ENCODE measurements around the gene PYGB.
"Not testable (repeated sequence)": the region's sequence is repeated elsewhere in the genome, so short reads cannot be mapped to it uniquely, and the experiment has no call there.

PYGB gene

GRCh38 chr20:25249198-25249931 is 1.5 kb downstream of the PYGB start:
- DNase-seq (ENCODE audit: low spot score), result peak; percentile 16

GRCh38 chr20:25250508-25250907 is 2.6 kb downstream of the PYGB start:
- DNase-seq (ENCODE audit: low spot score), result no peak

DNA sequence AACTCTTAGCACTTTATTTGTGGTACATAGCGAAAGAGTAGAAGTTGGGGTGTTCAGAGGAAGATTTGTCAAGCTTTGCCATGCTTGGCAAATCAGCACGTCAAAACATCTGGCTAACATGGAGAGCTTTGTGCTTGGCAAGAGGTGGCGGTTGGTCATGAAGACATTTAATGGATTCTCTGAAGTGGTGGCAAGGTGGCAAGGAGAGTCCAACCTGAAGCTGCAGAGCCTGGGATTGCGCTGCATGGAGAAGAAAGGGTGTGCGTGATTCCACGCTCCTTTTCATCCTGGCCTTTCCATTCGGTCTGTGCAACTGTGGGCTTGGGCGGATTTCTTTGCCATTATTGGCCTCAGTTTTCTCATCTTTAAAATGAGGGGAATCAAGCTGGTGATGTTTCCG is 3.1 kb downstream of the PYGB start:
- no peak for DNase-seq (ENCODE audit: low spot score)

GRCh38 chr20:25251558-25251957 is 3.7 kb downstream of the PYGB start:
- no peak for DNase-seq (ENCODE audit: low spot score)

- no peak for DNase-seq (ENCODE audit: low spot score)
These were observed 4.4 kb downstream of the PYGB start for GRCh38 chr20:25252230-25252651.

DNA sequence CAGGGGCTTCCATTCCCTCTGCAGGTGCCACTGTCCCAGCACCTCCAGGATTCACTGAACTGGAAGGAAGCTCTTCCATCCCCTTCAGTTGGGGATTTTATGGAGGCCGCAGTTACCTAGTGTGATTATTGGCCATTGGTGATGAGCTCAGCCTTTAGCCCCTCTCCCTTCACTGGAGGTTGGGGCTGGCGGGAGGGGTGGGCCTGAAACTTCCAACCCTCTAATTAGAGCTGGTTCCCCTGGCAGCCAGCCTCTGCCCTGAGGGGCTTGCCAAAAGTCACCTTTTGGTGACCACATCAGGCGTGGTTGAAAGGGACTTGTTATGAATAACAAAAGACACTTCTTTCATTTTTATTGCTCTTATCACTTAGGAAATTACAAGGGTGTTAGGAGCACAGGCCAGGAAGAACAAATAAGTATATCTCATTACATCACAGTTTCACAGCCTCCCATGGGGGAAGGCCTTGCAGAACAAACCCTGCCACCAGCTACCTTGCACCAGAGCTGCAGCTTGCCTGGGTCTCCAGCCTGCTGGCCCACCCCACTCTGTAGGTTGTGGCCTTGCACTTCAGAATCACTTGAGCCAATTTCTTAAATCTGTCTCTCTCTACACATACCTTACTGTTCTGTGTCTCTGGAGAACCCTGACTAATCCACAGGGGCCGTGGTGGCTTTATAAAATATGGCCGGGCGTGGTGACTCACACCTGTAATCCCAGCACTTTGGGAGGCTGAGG is 5.0 kb downstream of the PYGB start:
- DNase-seq (ENCODE audit: low spot score), result no peak

- no peak for DNase-seq (ENCODE audit: low spot score)
These were observed 5.9 kb downstream of the PYGB start for GRCh38 chr20:25253606-25254275.

DNA sequence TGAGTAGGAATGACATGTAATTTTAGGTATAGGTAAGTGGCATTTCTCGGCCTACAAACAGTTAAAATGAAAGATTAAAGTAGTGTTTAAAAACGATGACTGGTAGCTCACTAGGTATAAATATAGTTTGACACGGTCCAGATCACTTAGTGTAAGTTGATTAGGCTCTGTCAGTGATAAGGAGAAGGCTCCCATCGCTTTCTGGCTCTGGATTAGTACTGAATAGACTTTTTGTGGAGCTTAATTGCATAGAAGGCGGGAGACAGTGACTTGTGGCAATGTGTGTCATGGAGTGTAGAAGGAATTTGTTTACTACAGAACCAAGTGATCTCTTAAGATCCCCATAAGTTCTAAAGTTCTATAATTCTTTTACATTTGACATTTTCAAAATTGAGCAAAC is 6.7 kb downstream of the PYGB start:
- no peak for DNase-seq (ENCODE audit: low spot score)

- no peak for DNase-seq (ENCODE audit: low spot score)
These were observed 7.2 kb downstream of the PYGB start for GRCh38 chr20:25254986-25255680.

DNA sequence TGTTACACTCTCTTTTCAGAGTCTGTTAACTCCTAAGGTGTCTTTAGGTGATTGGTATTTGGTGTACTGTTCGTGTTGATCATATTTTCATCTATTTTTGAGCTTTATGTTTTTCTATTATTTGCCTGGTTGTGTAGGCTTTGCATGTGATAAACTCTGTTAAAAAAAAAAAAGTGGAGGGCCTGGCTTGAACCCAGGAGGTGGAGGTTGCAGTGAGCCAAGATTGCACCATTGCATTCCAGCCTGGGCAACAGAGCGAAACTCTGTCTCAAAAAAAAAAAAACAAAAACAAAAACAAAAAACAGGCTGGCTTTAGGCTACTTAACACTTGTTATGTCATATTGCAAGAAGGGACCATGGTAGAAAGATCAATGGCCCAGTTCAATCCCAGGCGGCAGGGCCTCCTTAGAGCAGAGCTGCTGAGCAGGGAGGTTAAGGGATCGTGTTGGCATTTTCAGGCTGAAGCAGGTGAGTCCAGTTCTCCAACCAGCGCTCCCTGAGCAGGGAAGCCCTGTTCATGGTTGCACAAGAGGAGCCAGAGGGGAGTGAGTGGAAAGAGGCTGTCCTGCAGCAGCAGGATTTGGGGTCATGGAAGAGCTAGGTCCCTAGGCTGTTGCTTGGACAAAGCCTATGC is 8.5 kb downstream of the PYGB start:
- no peak for DNase-seq (ENCODE audit: low spot score)

DNA sequence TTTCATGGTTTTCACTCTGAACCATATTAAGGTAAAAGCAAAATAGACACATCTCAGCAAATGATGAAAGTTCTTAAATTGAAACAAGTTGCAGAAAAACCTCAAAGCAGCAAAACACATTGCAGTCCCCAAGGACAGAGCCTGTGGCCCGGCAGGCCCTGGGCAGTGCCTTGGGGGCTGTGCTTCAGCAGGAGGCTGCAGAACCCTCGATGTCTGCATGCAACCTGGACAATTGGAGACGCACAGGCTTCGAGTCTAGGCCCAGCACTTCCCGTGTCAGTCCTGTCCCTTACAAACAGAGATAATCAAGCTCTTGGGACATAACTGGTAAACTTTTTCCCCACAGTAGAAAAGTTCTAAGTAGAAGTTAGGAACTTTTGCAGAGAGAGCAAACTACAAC is 9.2 kb downstream of the PYGB start:
- no peak for DNase-seq (ENCODE audit: low spot score)

DNA sequence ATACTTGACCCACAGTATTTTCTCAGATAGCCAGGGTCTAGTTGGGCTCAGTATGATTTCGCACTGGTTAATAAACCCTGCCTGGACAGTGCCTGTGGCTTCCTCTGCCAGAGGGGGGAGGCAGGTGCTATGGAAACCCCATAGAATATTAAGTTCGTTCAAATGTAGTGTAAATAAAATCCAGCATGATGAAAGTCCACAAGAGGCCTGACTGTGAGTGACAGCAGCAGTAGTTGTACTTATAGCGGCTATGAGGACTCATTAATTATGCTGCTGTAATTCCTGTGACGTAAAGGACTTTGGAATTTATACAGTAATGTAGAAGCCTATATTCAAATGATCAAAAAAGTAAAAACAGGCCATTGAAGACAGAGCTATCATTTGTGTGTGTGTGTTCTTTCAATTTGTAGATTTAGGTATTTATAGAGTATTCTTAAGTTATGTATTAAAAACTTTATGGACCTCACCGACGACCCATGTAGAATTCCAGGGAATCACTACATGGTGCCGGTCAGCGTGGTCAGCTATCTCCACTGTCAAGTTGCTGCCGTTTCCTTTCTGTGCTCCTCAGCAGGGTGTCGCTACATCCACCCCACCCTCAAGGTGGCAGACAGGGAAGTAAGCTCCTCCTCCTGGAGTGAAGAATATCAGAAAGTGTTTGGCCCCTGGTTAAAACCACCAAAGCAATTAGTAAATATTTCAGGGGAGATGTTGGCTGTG is 10.0 kb downstream of the PYGB start:
- DNase-seq (ENCODE audit: low spot score), result no peak

- no peak for DNase-seq (ENCODE audit: low spot score)
These were observed 10.6 kb downstream of the PYGB start for GRCh38 chr20:25258476-25258805.

- DNase-seq (ENCODE audit: low spot score), result no peak
These were observed 10.9 kb downstream of the PYGB start for GRCh38 chr20:25258828-25259227.

DNA sequence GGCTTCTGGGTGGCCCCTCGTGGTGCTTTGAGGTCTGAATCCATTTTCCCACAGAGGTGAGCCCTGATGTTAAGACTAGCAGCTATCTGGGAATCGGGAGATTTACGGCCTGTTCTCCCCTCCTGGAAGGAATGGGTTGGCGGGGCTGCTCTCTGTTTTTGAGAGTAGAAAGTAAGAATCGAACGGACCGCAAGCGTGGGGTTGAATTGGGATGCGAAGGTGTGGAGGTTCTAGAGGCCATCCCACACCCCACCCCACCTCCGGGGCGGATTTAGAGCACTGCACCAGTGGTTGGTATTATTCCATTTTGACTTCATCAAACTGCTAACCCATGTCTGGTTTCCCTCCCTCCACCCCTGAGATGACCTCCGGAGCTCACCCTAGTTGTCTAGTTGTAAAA is 11.5 kb downstream of the PYGB start:
- no peak for DNase-seq (ENCODE audit: low spot score)

DNA sequence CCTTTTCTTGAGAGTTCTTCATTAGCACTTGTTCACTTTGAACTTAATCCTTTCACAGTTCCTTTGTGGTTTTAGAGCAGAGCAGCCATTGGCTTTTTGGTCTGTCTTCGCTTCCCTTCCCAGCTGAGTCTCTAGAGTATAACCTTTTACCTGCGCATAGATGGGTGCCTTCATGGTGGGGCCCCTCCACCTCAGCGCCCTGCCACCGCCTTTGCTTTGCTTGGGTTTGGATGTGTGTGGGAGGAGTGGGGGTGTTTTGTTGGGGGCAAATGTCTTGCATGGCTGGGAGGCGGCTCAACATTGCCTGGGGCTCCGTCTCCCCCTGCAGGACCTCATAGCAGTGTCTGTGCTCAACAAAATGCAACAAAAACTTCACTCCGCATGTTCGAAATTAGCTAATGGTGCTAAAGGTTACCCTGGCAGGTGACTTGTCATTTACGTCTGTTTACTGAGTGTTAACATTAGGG is 11.9 kb downstream of the PYGB start:
- DNase-seq (ENCODE audit: low spot score), result no peak

DNA sequence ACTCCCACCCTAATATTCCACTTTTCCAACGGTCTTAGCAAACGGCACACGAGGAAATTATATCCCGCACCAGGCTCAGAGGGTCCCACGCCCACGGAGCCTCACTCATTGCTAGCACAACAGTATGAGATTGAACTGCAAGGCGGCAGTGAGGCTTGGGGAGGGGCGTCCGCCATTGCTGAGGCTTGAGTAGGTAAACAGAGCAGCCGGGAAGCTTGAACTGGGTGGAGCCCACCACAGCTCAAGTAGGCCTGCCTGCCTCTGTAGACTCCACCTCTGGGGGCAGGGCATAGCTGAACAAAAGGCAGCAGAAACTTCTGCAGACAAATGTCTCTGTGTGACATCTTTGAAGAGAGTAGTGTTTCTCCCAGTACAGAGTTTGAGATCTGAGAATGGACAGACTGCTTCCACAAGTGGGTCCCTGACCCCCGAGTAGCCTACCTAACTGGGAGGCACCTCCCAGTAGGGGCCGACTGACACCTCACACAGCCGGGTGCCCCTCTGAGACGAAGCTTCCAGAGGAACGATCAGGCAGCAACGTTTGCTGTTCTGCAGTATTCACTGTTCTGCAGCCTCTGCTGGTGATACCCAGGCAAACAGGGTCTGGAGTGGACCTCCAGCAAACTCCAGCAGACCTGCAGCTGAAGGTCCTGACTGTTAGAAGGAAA is 13.0 kb downstream of the PYGB start:
- not testable (repeated sequence) for DNase-seq (ENCODE audit: low spot score)

- DNase-seq (ENCODE audit: low spot score), result no peak
These were observed 21.4 kb downstream of the PYGB start for GRCh38 chr20:25269057-25269832.

GRCh38 chr20:25269833-25270170 is 21.9 kb downstream of the PYGB start:
- no peak for DNase-seq (ENCODE audit: low spot score)

- no peak for DNase-seq (ENCODE audit: low spot score)
These were observed 23.0 kb downstream of the PYGB start for GRCh38 chr20:25270829-25271251.
